Sigmoid colon (tissue), 4 donors: ENCODE results near the gene STN1.

Experiments
- POLR2AphosphoS5 ChIP-seq, 4 donors: sonication (generic); formaldehyde crosslinking; IDR thresholded peaks; one replicate each; pipeline ENCODE4 v1.6.1; 2017; ENCODE audit warnings: antibody characterized with exemption in 4 of 4
- TF ChIP-seq, protein P1 (sequence below), 4 experiments: fragments of 450-650 bp in 3 of 4; fragments of 200-600 bp in 1 of 4; IDR thresholded peaks; one replicate each; pipeline ENCODE4 v1.5.1; 2016 to 2019; ENCODE audit warnings: antibody characterized with exemption in 4 of 4, mild to moderate bottlenecking in 3 of 4, moderate library complexity in 2 of 4

DNA sequence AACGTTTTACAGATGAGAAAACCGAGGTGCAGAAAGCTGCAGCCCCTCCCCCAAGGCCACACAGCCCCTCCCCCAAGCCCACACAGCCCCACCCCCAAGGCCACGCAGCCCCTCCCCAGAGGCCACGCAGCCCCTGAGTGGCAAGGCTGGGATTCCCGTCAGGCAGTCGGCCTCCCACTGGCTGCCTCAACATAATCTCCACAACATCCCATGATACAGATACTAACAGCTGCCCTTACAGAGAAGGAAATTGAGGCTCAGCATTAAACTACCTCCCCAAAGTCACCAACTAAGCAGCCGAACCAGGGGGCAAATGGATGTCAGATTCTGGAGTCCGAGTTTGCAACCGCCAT lies 78.5 kb downstream of the STN1 start:
- TF ChIP-seq, protein P1, sequence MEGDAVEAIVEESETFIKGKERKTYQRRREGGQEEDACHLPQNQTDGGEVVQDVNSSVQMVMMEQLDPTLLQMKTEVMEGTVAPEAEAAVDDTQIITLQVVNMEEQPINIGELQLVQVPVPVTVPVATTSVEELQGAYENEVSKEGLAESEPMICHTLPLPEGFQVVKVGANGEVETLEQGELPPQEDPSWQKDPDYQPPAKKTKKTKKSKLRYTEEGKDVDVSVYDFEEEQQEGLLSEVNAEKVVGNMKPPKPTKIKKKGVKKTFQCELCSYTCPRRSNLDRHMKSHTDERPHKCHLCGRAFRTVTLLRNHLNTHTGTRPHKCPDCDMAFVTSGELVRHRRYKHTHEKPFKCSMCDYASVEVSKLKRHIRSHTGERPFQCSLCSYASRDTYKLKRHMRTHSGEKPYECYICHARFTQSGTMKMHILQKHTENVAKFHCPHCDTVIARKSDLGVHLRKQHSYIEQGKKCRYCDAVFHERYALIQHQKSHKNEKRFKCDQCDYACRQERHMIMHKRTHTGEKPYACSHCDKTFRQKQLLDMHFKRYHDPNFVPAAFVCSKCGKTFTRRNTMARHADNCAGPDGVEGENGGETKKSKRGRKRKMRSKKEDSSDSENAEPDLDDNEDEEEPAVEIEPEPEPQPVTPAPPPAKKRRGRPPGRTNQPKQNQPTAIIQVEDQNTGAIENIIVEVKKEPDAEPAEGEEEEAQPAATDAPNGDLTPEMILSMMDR (IDR thresholded peaks at IDR 0.05), result no peak
- TF ChIP-seq POLR2AphosphoS5 (IDR thresholded peaks at IDR 0.05), result no peak
